Measurements from ENCODE around the gene UBASH3B. TPM values are rescaled to one million over a fixed set of nuclear protein-coding genes. Genes with fewer than 3 reads are reported as not detected.

The UBASH3B gene
- total RNA-seq, 1 experiment from 2014 or later: 8.0 TPM

GRCh38 chr11:122737951-122738693 lies 82.6 kb downstream of the UBASH3B start:
- no peaks in the 10 kb centered on the region for H3K79me2 ChIP-seq (ENCODE audit: insufficient read depth, low read length)
- H3K4me3 Mint-ChIP-seq: no peak overlapping the region
- no peak for TF ChIP-seq CTCF (conservative IDR thresholded peaks at IDR 0.05)
- H3K27me3 Mint-ChIP-seq (ENCODE audit: low read depth): no peaks in the 10 kb centered on the region; the same call in none of the 2 replicates
- no peak overlapping the region for H3K27ac Mint-ChIP-seq
- no peaks in the 10 kb centered on the region for H3K27me3 ChIP-seq (ENCODE audit: insufficient read depth, low read length)
- H3K18ac ChIP-seq (ENCODE audit: insufficient read length, low read depth, low read length): no peak overlapping the region
- no peaks in the 10 kb centered on the region for H3K79me1 ChIP-seq (ENCODE audit: insufficient read depth, low read depth, low read length, poor library complexity, severe bottlenecking)
- no peak overlapping the region for H3K14ac ChIP-seq (ENCODE audit: insufficient read depth, low read length)
- H4K5ac ChIP-seq (ENCODE audit: insufficient read length, low read depth, low read length): no peak overlapping the region
- no peak overlapping the region for H2BK12ac ChIP-seq (ENCODE audit: insufficient read length, low read depth, low read length)
- H3K23me2 ChIP-seq (ENCODE audit: insufficient read length, low read depth, low read length, poor library complexity, severe bottlenecking): no peaks in the 10 kb centered on the region
- no peak overlapping the region for H2AFZ ChIP-seq (ENCODE audit: low read length)
- no peak overlapping the region for H2BK20ac ChIP-seq (ENCODE audit: low read depth, low read length, poor library complexity, severe bottlenecking)
- no peak overlapping the region for H3K4me2 ChIP-seq (ENCODE audit: insufficient read depth, insufficient read length, low read length)
- no peak overlapping the region for H3K56ac ChIP-seq (ENCODE audit: insufficient read length, low read depth, low read length)
- DNase-seq: no peak
- H3K4me1 Mint-ChIP-seq: peaks cover 2 to 10% of the 10 kb centered on the region in 2 experiments; a peak in 3 of 4 replicates
- no peak overlapping the region for H3T11ph ChIP-seq (ENCODE audit: low read length)
- no peaks in the 10 kb centered on the region for H4K20me1 ChIP-seq (ENCODE audit: control insufficient read depth, insufficient read depth, insufficient read length)
- H3K4me1 ChIP-seq (ENCODE audit: insufficient read depth, low read length): no peaks in the 10 kb centered on the region; the same call in 1 of the 2 replicates
- no peak overlapping the region for H3K23ac ChIP-seq (ENCODE audit: insufficient read length, low read depth, low read length)
- no peaks in the 10 kb centered on the region for H3K9me3 ChIP-seq (ENCODE audit: control insufficient read depth, low read depth, low read length)
- H3K9me3 Mint-ChIP-seq: no peaks in the 10 kb centered on the region
- no peak overlapping the region for H2BK15ac ChIP-seq (ENCODE audit: low read depth, low read length)
- no peak overlapping the region for H2BK5ac ChIP-seq (ENCODE audit: insufficient read length, low read length)
- H3K4ac ChIP-seq (ENCODE audit: low read depth, low read length): no peak overlapping the region
- no peak overlapping the region for H4K8ac ChIP-seq (replicated peaks; ENCODE audit: insufficient read length, low read depth, low read length)
- no peaks in the 10 kb centered on the region for H3K36me3 Mint-ChIP-seq (ENCODE audit: insufficient read depth in 1 of 3, low read depth in 3 of 3)
- H2AK5ac ChIP-seq (ENCODE audit: insufficient read length, low read length): no peak overlapping the region
- H4K91ac ChIP-seq (ENCODE audit: insufficient read length, low read depth, low read length): no peak overlapping the region
- no peak overlapping the region for H3K9ac ChIP-seq (ENCODE audit: extremely low read depth, insufficient read length, low read length)
- no peak overlapping the region for H3K27ac ChIP-seq (ENCODE audit: insufficient read length, low read depth, low read length)
- WGBS (ENCODE audit: extremely low coverage, insufficient read length, low lambda C conversion rate): no CpG with 5 or more reads among the region's 5 CpGs
- H2BK120ac ChIP-seq (ENCODE audit: low read depth, low read length, poor library complexity, severe bottlenecking): no peak overlapping the region
